K562 (cell line): ENCODE data around the gene LASP1. TPM values are rescaled to one million over a fixed set of nuclear protein-coding genes. Genes with fewer than 3 reads are reported as not detected.

Experiments
- ATAC-seq: fragments of 200-7000 bp; cut with Tn5 transposase; 3 replicates; pipeline ENCODE4 v1.9.1; 2020; ENCODE audit warnings: moderate library complexity
- BruUV-seq: library from RNA; stranded (reverse); fragments of 400-500 nt; replicated peaks from 2 replicates; lab custom pipeline; 2021; lab: Mats Ljungman, UMichigan
- CTCF ChIA-PET: fragments of 300-600 bp; formaldehyde crosslinking; extraction: SDS; loops from one replicate; lab custom pipeline; 2021; ENCODE audit warnings: low intra/inter-chr PET ratio; lab: Yijun Ruan, JAX
- POLR2A ChIA-PET: fragments of 300-600, 350-650 bp; sonication (Branson Sonifier 250); formaldehyde crosslinking; extraction: SDS; loops from one replicate; lab custom pipeline; 2021; ENCODE audit warnings: antibody characterized with exemption, inconsistent platforms; lab: Yijun Ruan, JAX
- DNase-seq, 4 experiments: peaks; one replicate each; pipeline versions ENCODE4 v3.0.0 to v3.0.0-alpha.2; 2011 to 2018; ENCODE audit warnings: low spot score in 3 of 4, mixed read lengths in 3 of 4; ENCODE audit errors: extremely low read depth in 1 of 4
- FAIRE-seq: peaks from 2 replicates; lab custom pipeline; 2011; peaks lifted over from hg19 to GRCh38; lab: Jason Lieb, UNC
- H2AFZ ChIP-seq: 2 replicates; pipeline ENCODE4 v1.6.0; 2011; ENCODE audit warnings: low read depth, low read length, control low read depth, inconsistent platforms
- H3K27ac ChIP-seq: fragments of 200-600 bp; 3 replicates; pipeline ENCODE4 v1.8.0; 2011; ENCODE audit warnings: low read depth, mild to moderate bottlenecking, control low read depth, inconsistent platforms, low read length, moderate library complexity, mixed read lengths; ENCODE audit errors: extremely low read depth
- H3K27me3 ChIP-seq, 2 experiments: fragments of 300-600 bp in 1 of 2; 2 replicates in 1 of 2; 3 replicates in 1 of 2; pipeline versions ENCODE4 v1.6.0 to v1.8.0; 2011; ENCODE audit warnings: inconsistent platforms in 2 of 2, low read length in 2 of 2, mild to moderate bottlenecking in 1 of 2, mixed read lengths in 1 of 2, moderate library complexity in 1 of 2; ENCODE audit not compliant: control insufficient read depth in 2 of 2, insufficient read depth in 2 of 2
- H3K36me3 ChIP-seq: fragments of 300-600 bp; 3 replicates; pipeline ENCODE4 v1.8.0; 2011; ENCODE audit warnings: mild to moderate bottlenecking, low read length, inconsistent platforms; ENCODE audit not compliant: control insufficient read depth, insufficient read depth
- H3K4me1 ChIP-seq, 2 experiments: fragments of 200-600 bp in 1 of 2; replicated peaks in 1 of 2; 2 replicates in 1 of 2; 3 replicates in 1 of 2; pipeline versions ENCODE4 v1.5.1 to v1.8.0; 2011; ENCODE audit warnings: inconsistent platforms in 2 of 2, low read length in 2 of 2, mild to moderate bottlenecking in 1 of 2, mixed read lengths in 1 of 2, moderate library complexity in 1 of 2; ENCODE audit not compliant: control insufficient read depth in 2 of 2, insufficient read depth in 2 of 2
- H3K4me2 ChIP-seq: 2 replicates; pipeline ENCODE4 v1.6.1; 2011; ENCODE audit warnings: low read length, control low read depth, inconsistent platforms, mixed read lengths; ENCODE audit not compliant: insufficient read depth
- H3K4me3 ChIP-seq: fragments of 200-600 bp; sonication (generic), shearing (Covaris generic); 2 replicates; pipeline ENCODE4 v1.5.1; 2016; ENCODE audit warnings: control low read depth, inconsistent platforms
- H3K79me2 ChIP-seq: fragments of 200-600 bp; 3 replicates; pipeline ENCODE4 v1.8.0; 2011; ENCODE audit warnings: low read length, inconsistent platforms; ENCODE audit not compliant: control insufficient read depth, insufficient read depth
- H3K9ac ChIP-seq, 2 experiments: 2 replicates each; pipeline versions ENCODE4 v1.6.0 to v1.6.1; 2011; ENCODE audit warnings: low read depth in 2 of 2, low read length in 2 of 2, control low read depth in 1 of 2, inconsistent platforms in 1 of 2, mild to moderate bottlenecking in 1 of 2, mixed read lengths in 1 of 2; ENCODE audit not compliant: insufficient read depth in 1 of 2
- H3K9me1 ChIP-seq: one replicate; pipeline ENCODE4 v1.6.0; 2011; ENCODE audit warnings: inconsistent platforms, mild to moderate bottlenecking, low read length, moderate library complexity; ENCODE audit not compliant: control insufficient read depth, insufficient read depth
- H3K9me3 ChIP-seq: replicated peaks from 2 replicates; pipeline ENCODE4 v1.5.1; 2011; ENCODE audit warnings: low read depth, low read length, inconsistent platforms; ENCODE audit not compliant: control insufficient read depth, insufficient read depth
- H4K20me1 ChIP-seq: replicated peaks from 2 replicates; pipeline ENCODE4 v1.6.1; 2011; ENCODE audit warnings: low read length, inconsistent platforms, mixed read lengths; ENCODE audit not compliant: control insufficient read depth, insufficient read depth
- AFF4 ChIP-seq: sonication (generic); formaldehyde crosslinking; IDR thresholded peaks from 2 replicates; pipeline ENCODE4 v1.8.0; 2023; ENCODE audit warnings: mild to moderate bottlenecking, missing genetic modification reagents
- EHMT2 ChIP-seq: fragments of 450-650 bp; IDR thresholded peaks from 2 replicates; pipeline ENCODE4 v1.6.1; 2018; ENCODE audit warnings: antibody characterized with exemption
- FOXJ2 ChIP-seq: fragments of 200-800 bp; sonication (Bioruptor generic); IDR thresholded peaks from 2 replicates; pipeline ENCODE4 v1.6.1; 2016; ENCODE audit warnings: missing genetic modification characterization, missing compliant biosample characterization
- HDAC2 ChIP-seq: fragments of 450-650 bp; IDR thresholded peaks from 2 replicates; pipeline ENCODE4 v1.6.1; 2016; ENCODE audit warnings: mild to moderate bottlenecking
- HNRNPUL1 ChIP-seq: fragments of 200-400 bp; formaldehyde crosslinking; IDR thresholded peaks from 2 replicates; pipeline ENCODE4 v1.6.1; 2017; ENCODE audit warnings: low read length
- KAT8 ChIP-seq: fragments of 450-650 bp; IDR thresholded peaks from 2 replicates; pipeline ENCODE4 v1.6.1; 2016; ENCODE audit warnings: low read depth, mild to moderate bottlenecking
- NR0B1 ChIP-seq: fragments of 450-650 bp; IDR thresholded peaks from one replicate; pipeline ENCODE4 v1.6.1; 2018; ENCODE audit warnings: mild to moderate bottlenecking, moderate library complexity; ENCODE audit not compliant: partially characterized antibody
- SMAD1 ChIP-seq: fragments of 150-350 bp; IDR thresholded peaks from 2 replicates; pipeline ENCODE4 v1.6.1; 2014; ENCODE audit warnings: low read length, low read depth; ENCODE audit not compliant: partially characterized antibody
- SMARCB1 ChIP-seq: IDR thresholded peaks from 2 replicates; pipeline ENCODE4 v1.6.1; 2011; ENCODE audit warnings: improper control_type of control experiment, low read depth; ENCODE audit not compliant: insufficient read length
- YBX1 ChIP-seq: fragments of 450-650 bp; IDR thresholded peaks from 2 replicates; pipeline ENCODE4 v1.7.1; 2016; ENCODE audit warnings: mild to moderate bottlenecking
- ZNF146 ChIP-seq: IDR thresholded peaks from one replicate; pipeline ENCODE4 v1.6.1; 2018; ENCODE audit warnings: missing compliant biosample characterization; ENCODE audit not compliant: unreplicated experiment
- WGBS: fragments of 100-300 bp; shearing (Covaris generic); methylation state at CpG from one replicate; pipeline ENCODE4 v1.1.6; 2016; ENCODE audit warnings: low coverage, mixed read lengths; ENCODE audit not compliant: insufficient coverage; ENCODE audit errors: missing lambda C conversion rate; 5-methylcytosine and 5-hydroxymethylcytosine counted together
- in situ Hi-C: fragments of 300-500 bp; cut with MboI; formaldehyde crosslinking; loops from 4 replicates; pipeline ENCODE4 v1.15.0; 2018; ENCODE audit warnings: inconsistent platforms, mixed read lengths
- intact Hi-C: fragments of 100-400 bp; cut with micrococcal nuclease; formaldehyde crosslinking; loops from 2 replicates; pipeline ENCODE4 v1.14.2; 2022
- polyA plus RNA-seq, 8 experiments: library from polyadenylated mRNA; depleted of rRNA in 4 of 8; stranded (reverse) in 5 of 8; unstranded in 3 of 8; fragments of >200 nt; fragmentation: Nextera tagmentation in 2 of 8; fragmentation: Illumina TruSeq in 1 of 8; extraction: Ambion mirVana in 2 of 8; extraction: Trizol in 1 of 8; gene quantifications; 2 replicates each; pipeline versions ENCODE4 v1.2.1 to v1.2.3, GENCODE V29; 2011 to 2014; ENCODE audit warnings: inconsistent platforms in 1 of 8, missing spikeins in 1 of 8
- total RNA-seq, 7 experiments: library from RNA; depleted of rRNA in 6 of 7; stranded (reverse); fragments of >200 nt in 6 of 7; fragmentation: Illumina TruSeq in 2 of 7; extraction: Trizol in 2 of 7; gene quantifications; 2 replicates each; pipeline versions ENCODE4 v1.2.1 to v1.2.3, GENCODE V29; 2011 to 2021; ENCODE audit warnings: low replicate concordance in 1 of 7
- TF ChIP-seq, protein P1 (sequence below): fragments of 450-650 bp; formaldehyde crosslinking; IDR thresholded peaks from 2 replicates; pipeline ENCODE4 v1.4.0; 2020; ENCODE audit warnings: mild to moderate bottlenecking, moderate library complexity
- TF ChIP-seq, protein P2 (sequence below): sonication (generic); formaldehyde crosslinking; IDR thresholded peaks from 2 replicates; pipeline ENCODE4 v1.8.0; 2022; ENCODE audit warnings: mild to moderate bottlenecking, missing genetic modification reagents

The LASP1 gene
- total and polyA plus RNA-seq, 9 of the 15 experiments (the other 6 are each of a cell fraction or from before 2014, with no cell fraction given): 23.0 to 125 (median 55.3) TPM

GRCh38 chr17:38882870-38883269, 13.0 kb downstream of the LASP1 start:
- H3K4me2 ChIP-seq: no peak overlapping the region
- H3K9me1 ChIP-seq: peaks cover 3% of the 10 kb centered on the region
- H3K36me3 ChIP-seq: peaks cover 87% of the 10 kb centered on the region
- H3K27me3 ChIP-seq: no peaks in the 10 kb centered on the region
- no peak for DNase-seq
- H4K20me1 ChIP-seq: peaks cover 38% of the 10 kb centered on the region
- no peak for TF ChIP-seq ZNF146 (CRISPR knock-in tag)
- no peak for TF ChIP-seq YBX1
- no peak for TF ChIP-seq EHMT2
- TF ChIP-seq SMARCB1: no peak
- no peak for TF ChIP-seq NR0B1
- TF ChIP-seq AFF4 (CRISPR knock-in tag): no peak
- no peak for TF ChIP-seq KAT8
- no peak for TF ChIP-seq SMAD1
- TF ChIP-seq FOXJ2 (tag): no peak
- TF ChIP-seq HNRNPUL1: no peak
- TF ChIP-seq, protein P1, sequence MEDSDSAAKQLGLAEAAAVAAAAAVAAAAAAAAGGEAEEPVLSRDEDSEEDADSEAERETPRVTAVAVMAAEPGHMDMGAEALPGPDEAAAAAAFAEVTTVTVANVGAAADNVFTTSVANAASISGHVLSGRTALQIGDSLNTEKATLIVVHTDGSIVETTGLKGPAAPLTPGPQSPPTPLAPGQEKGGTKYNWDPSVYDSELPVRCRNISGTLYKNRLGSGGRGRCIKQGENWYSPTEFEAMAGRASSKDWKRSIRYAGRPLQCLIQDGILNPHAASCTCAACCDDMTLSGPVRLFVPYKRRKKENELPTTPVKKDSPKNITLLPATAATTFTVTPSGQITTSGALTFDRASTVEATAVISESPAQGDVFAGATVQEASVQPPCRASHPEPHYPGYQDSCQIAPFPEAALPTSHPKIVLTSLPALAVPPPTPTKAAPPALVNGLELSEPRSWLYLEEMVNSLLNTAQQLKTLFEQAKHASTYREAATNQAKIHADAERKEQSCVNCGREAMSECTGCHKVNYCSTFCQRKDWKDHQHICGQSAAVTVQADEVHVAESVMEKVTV (CRISPR knock-in tag): no peak
- no peak for TF ChIP-seq HDAC2
- TF ChIP-seq, protein P2, sequence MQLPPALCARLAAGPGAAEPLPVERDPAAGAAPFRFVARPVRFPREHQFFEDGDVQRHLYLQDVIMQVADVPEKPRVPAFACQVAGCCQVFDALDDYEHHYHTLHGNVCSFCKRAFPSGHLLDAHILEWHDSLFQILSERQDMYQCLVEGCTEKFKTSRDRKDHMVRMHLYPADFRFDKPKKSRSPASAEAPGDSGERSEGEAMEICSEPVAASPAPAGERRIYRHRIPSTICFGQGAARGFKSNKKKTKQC: no peak
- peak overlapping the region in 1 of 2 experiments; percentile 55; a peak in 1 of 4 replicates for H3K9ac ChIP-seq
- no peak for ATAC-seq
- H3K27ac ChIP-seq: no peak overlapping the region
- no peak overlapping the region for H3K4me3 ChIP-seq
- CTCF ChIA-PET: no interaction called here
- H3K4me1 ChIP-seq: peaks cover 9 to 11% of the 10 kb centered on the region in 2 experiments; a peak in 4 of 5 replicates
- peaks cover 67% of the 10 kb centered on the region for H3K79me2 ChIP-seq
- no peaks in the 10 kb centered on the region for H3K9me3 ChIP-seq
- in situ Hi-C loops: no loop called here
- intact Hi-C loops: no loop called here
- POLR2A ChIA-PET: interaction anchor here (0.7 to 3.5 kb wide), 2 partner anchors 11 to 204 kb away, joined by 3 to 24 read pairs; no protein-coding TSS in a partner anchor
- no TSS peak for BruUV-seq
- H2AFZ ChIP-seq: no peak overlapping the region
- FAIRE-seq: no peak
- WGBS: 100% methylated on average over 2 of the region's 2 CpGs
